Memory B cell (primary cell): Measurements from ENCODE around the gene CYP19A1.

ENCODE experiments used
- ATAC-seq: fragments of 150-1000 bp; cut with Tn5 transposase; 2 replicates; pipeline ENCODE4 v1.10.0; 2021; ENCODE audit warnings: low read depth, mild to moderate bottlenecking, moderate library complexity
- DNase-seq, 2 donors: peaks; one replicate each; pipeline ENCODE4 v3.0.0; 2022; ENCODE audit warnings: low spot score in 2 of 2
- H3K27ac Mint-ChIP-seq: one replicate; pipeline ENCODE4 v1.8.0; 2022; ENCODE audit warnings: mild to moderate bottlenecking, moderate library complexity, mixed read lengths
- H3K27me3 Mint-ChIP-seq: one replicate; pipeline ENCODE4 v1.8.0; 2022; ENCODE audit warnings: mixed read lengths
- H3K36me3 Mint-ChIP-seq: one replicate; pipeline ENCODE4 v1.8.0; 2022; ENCODE audit warnings: mild to moderate bottlenecking, mixed read lengths
- H3K4me1 Mint-ChIP-seq: one replicate; pipeline ENCODE4 v1.8.0; 2022; ENCODE audit warnings: mixed read lengths
- H3K4me3 Mint-ChIP-seq: one replicate; pipeline ENCODE4 v1.8.0; 2022; ENCODE audit warnings: mild to moderate bottlenecking, moderate library complexity, mixed read lengths
- H3K9me3 Mint-ChIP-seq: one replicate; pipeline ENCODE4 v1.8.0; 2022; ENCODE audit warnings: mixed read lengths

Gene CYP19A1

GRCh38 chr15:51185213-51186159 lies 152.9 kb downstream of the CYP19A1 start:
- Mint-ChIP-seq H3K4me3 (no peak overlapping the region), H3K27me3 (peaks cover 12% of the 10 kb centered on the region)
- no peak for ATAC-seq

GRCh38 chr15:51184627-51185026 lies 153.8 kb downstream of the CYP19A1 start:
- peaks cover 11% of the 10 kb centered on the region for H3K27me3 Mint-ChIP-seq
- no peaks in the 10 kb centered on the region for H3K4me1 Mint-ChIP-seq
- ATAC-seq = no peak
- no peak for DNase-seq
- H3K9me3 Mint-ChIP-seq = no peaks in the 10 kb centered on the region
- no peaks in the 10 kb centered on the region for H3K36me3 Mint-ChIP-seq
- no peak overlapping the region for H3K27ac Mint-ChIP-seq
- H3K4me3 Mint-ChIP-seq = no peak overlapping the region

More at GRCh38 chr15:51185213-51186159, 152.9 kb downstream of the CYP19A1 start:
- Mint-ChIP-seq H3K4me1 (no peaks in the 10 kb centered on the region), H3K36me3 (no peaks in the 10 kb centered on the region), H3K27ac (no peak overlapping the region), H3K9me3 (no peaks in the 10 kb centered on the region)
- no peak for DNase-seq

DNA sequence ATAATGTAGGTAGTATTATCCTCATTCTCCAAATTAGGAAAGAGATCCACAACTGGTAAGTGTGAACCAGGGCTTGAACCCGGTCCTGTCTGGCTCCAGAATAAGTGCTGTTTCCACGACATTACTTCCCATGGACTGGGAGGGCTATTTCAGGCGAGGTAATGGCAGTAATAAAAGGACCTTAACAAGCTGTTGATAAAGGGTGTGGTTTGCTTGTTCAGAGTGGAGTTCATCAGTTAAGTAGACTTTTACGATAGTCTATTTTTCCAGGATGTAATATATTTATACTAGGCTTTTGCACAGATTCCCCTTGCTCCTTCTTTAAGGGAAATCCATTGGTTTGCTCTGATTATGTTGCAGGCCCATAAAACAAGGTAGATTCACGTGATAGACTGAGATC lies 155.3 kb downstream of the CYP19A1 start:
- ATAC-seq (no peak), DNase-seq (no peak)
- peaks cover 7% of the 10 kb centered on the region for H3K27me3 Mint-ChIP-seq
- H3K36me3 Mint-ChIP-seq = no peaks in the 10 kb centered on the region
- H3K9me3 Mint-ChIP-seq = peaks cover 2% of the 10 kb centered on the region
- no peak overlapping the region for H3K27ac Mint-ChIP-seq
- no peak overlapping the region for H3K4me3 Mint-ChIP-seq
- no peaks in the 10 kb centered on the region for H3K4me1 Mint-ChIP-seq

DNA sequence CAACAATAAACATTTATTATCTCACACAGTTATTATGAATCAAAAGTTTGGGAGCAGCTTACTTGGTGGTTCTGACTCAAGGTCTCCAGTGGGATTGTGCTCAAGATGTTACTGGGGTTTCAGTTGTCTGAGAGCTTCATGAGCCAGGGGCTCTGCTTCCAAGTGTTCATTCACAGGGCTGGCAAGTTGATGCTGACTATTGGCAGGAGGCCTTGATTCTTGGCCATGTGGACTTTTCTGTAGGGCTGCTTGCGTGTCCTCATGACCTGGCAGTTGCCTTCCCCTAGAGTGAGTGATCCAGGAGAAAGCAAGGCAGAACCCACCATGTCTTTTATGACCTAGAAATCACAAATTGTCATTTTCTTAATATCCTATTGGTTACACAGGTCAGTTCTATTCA lies 156.5 kb downstream of the CYP19A1 start:
- Mint-ChIP-seq H3K27ac (no peak overlapping the region), H3K9me3 (peaks cover 2% of the 10 kb centered on the region), H3K4me3 (no peak overlapping the region), H3K36me3 (no peaks in the 10 kb centered on the region), H3K27me3 (peaks cover 6% of the 10 kb centered on the region), H3K4me1 (no peaks in the 10 kb centered on the region)
- ATAC-seq (no peak), DNase-seq (no peak)

DNA sequence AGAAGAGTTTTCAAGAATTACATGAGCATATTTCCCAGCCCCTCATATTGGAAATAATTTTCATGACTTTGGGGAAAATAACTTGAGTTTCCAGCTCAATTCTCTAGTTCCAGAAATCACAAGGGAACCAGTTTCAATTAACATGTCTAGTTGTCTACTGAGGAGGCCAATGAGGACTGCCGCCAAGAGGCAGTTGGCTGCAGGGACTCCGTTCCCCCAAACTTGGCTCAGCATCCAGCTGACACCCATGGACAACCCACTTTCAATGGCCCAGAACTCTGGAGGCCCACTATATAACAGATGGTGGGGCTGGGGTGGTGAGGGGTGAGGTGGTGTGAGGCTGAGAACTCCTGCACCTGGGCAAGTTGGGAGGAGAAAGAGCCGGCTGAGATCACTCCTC lies 157.2 kb downstream of the CYP19A1 start:
- H3K36me3 Mint-ChIP-seq = no peaks in the 10 kb centered on the region

GRCh38 chr15:51180534-51180933 lies 157.9 kb downstream of the CYP19A1 start:
- no peak for ATAC-seq
- no peak overlapping the region for H3K4me3 Mint-ChIP-seq
- no peak overlapping the region for H3K27ac Mint-ChIP-seq
- H3K9me3 Mint-ChIP-seq = peaks cover 2% of the 10 kb centered on the region
- H3K4me1 Mint-ChIP-seq = no peaks in the 10 kb centered on the region
- DNase-seq = no peak
- H3K27me3 Mint-ChIP-seq = peaks cover 2% of the 10 kb centered on the region
- no peaks in the 10 kb centered on the region for H3K36me3 Mint-ChIP-seq

More for the DNA sequence above, 157.2 kb downstream of the CYP19A1 start:
- Mint-ChIP-seq H3K27ac (no peak overlapping the region), H3K4me1 (no peaks in the 10 kb centered on the region), H3K27me3 (peaks cover 6% of the 10 kb centered on the region), H3K4me3 (no peak overlapping the region), H3K9me3 (peaks cover 2% of the 10 kb centered on the region)
- DNase-seq (no peak), ATAC-seq (no peak)

DNA sequence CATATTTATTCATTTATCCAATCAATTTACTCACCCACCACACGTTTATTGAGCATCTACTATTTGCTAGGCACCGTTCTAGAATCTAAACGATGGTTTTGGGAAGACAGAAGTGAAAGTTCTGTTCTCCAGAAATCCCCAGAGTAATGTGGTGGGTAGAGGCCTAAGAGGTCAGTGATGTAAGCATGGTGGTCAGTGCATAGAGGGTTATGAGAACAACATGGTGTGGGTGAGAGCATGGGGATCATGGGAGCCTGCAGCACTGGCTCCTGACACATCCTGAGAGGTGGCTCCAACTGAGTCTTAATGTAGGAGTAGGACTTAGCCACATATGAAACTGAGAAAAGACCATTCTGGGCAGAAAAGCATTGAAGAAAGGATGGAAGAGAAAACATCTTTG lies 158.4 kb downstream of the CYP19A1 start:
- Mint-ChIP-seq H3K27ac (no peak overlapping the region), H3K36me3 (no peaks in the 10 kb centered on the region), H3K9me3 (peaks cover 2% of the 10 kb centered on the region), H3K27me3 (peaks cover 2% of the 10 kb centered on the region), H3K4me1 (no peaks in the 10 kb centered on the region), H3K4me3 (no peak overlapping the region)
- no peak for DNase-seq
- no peak for ATAC-seq

DNA sequence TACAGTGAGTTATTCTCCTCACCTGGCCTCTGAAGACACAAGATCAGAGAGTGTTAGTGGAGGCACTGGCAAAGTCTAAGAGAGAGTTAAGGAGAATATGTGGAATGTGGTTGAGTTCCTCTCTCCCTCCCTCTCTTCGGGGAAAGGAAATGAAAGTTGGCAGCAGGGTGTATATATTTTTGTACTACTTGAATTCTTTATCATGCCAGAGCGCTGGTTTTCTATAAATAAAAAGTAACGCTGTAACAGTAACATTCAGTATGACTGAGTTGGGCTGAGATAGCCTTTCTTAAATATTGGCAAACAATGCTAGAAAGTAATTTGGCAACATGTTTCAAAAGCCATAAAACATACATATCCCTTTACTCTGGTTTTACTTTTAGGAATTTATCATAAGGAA lies 166.2 kb downstream of the CYP19A1 start:
- H3K36me3 Mint-ChIP-seq = no peaks in the 10 kb centered on the region
- DNase-seq = no peak
- no peaks in the 10 kb centered on the region for H3K9me3 Mint-ChIP-seq

DNA sequence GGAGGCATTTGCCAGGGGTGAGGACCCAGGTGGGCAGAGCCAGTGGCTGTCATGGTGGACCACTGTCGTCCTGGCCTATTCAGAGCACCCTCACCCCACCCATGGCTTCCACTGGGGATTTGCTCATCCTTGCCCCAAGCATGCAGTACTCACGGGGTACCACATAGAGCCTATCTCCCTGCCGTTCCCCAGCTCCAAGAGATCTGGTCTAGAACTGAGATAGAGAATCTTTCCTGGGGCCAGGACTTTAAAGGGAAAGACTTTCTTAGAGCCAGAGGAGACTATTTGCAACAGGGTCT lies 166.8 kb downstream of the CYP19A1 start:
- peaks cover 5% of the 10 kb centered on the region for H3K27me3 Mint-ChIP-seq

More for the DNA sequence above, 166.2 kb downstream of the CYP19A1 start:
- Mint-ChIP-seq H3K27me3 (peaks cover 5% of the 10 kb centered on the region), H3K4me3 (no peak overlapping the region), H3K4me1 (no peaks in the 10 kb centered on the region), H3K27ac (no peak overlapping the region)
- ATAC-seq = no peak

GRCh38 chr15:51170882-51171633 lies 167.3 kb downstream of the CYP19A1 start:
- Mint-ChIP-seq H3K9me3 (no peaks in the 10 kb centered on the region), H3K4me1 (no peaks in the 10 kb centered on the region), H3K27ac (no peak overlapping the region), H3K27me3 (peaks cover 5% of the 10 kb centered on the region), H3K4me3 (no peak overlapping the region), H3K36me3 (no peaks in the 10 kb centered on the region)
- ATAC-seq = no peak
- DNase-seq = no peak

More for the DNA sequence above, 166.8 kb downstream of the CYP19A1 start:
- no peaks in the 10 kb centered on the region for H3K9me3 Mint-ChIP-seq
- no peaks in the 10 kb centered on the region for H3K4me1 Mint-ChIP-seq
- DNase-seq (no peak), ATAC-seq (no peak)
- H3K27ac Mint-ChIP-seq = no peak overlapping the region
- no peaks in the 10 kb centered on the region for H3K36me3 Mint-ChIP-seq
- no peak overlapping the region for H3K4me3 Mint-ChIP-seq

GRCh38 chr15:51168700-51169099 lies 169.7 kb downstream of the CYP19A1 start:
- DNase-seq (no peak), ATAC-seq (no peak)
- Mint-ChIP-seq H3K4me1 (no peaks in the 10 kb centered on the region), H3K27me3 (peaks cover 9% of the 10 kb centered on the region), H3K9me3 (no peaks in the 10 kb centered on the region), H3K27ac (no peak overlapping the region), H3K4me3 (no peak overlapping the region), H3K36me3 (no peaks in the 10 kb centered on the region)

DNA sequence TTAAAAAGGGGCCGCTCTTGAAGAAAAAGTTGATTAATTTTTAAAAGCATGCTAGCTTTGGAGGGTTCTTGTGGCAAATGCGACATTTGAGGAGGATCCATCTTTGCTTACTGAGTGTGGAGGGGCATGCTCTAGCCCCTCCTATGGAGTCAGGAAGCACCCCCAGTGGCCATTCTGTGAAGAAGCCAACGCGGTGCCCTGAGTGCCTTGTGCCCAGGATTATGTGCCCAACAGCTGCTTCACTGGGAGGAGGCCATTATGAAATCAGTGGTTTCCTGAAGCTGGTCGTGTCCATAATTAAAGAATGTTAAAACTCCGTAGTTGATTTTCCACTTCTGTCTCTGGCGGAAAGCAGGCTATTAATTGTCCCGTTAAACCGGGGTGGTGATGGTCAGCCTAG lies 174.6 kb downstream of the CYP19A1 start:
- Mint-ChIP-seq H3K4me3 (no peak overlapping the region), H3K27me3 (peaks cover 5% of the 10 kb centered on the region), H3K36me3 (no peaks in the 10 kb centered on the region), H3K4me1 (peaks cover 3% of the 10 kb centered on the region), H3K9me3 (no peaks in the 10 kb centered on the region), H3K27ac (no peak overlapping the region)
- no peak for DNase-seq
- no peak for ATAC-seq

GRCh38 chr15:51162865-51163762 lies 175.3 kb downstream of the CYP19A1 start:
- no peak overlapping the region for H3K27ac Mint-ChIP-seq
- no peaks in the 10 kb centered on the region for H3K36me3 Mint-ChIP-seq
- H3K4me1 Mint-ChIP-seq = peaks cover 3% of the 10 kb centered on the region
- ATAC-seq (peak; percentile 88), DNase-seq (peak; percentile 57 to 66)
- H3K27me3 Mint-ChIP-seq = peaks cover 5% of the 10 kb centered on the region
- no peak overlapping the region for H3K4me3 Mint-ChIP-seq
- H3K9me3 Mint-ChIP-seq = no peaks in the 10 kb centered on the region
